ENCODE data around the gene ULK2. TPM values are rescaled to one million over a fixed set of nuclear protein-coding genes. Genes with fewer than 3 reads are reported as not detected.

Gene ULK2
- total RNA-seq, 1 donor from 2014 or later = 13.6 TPM

DNA sequence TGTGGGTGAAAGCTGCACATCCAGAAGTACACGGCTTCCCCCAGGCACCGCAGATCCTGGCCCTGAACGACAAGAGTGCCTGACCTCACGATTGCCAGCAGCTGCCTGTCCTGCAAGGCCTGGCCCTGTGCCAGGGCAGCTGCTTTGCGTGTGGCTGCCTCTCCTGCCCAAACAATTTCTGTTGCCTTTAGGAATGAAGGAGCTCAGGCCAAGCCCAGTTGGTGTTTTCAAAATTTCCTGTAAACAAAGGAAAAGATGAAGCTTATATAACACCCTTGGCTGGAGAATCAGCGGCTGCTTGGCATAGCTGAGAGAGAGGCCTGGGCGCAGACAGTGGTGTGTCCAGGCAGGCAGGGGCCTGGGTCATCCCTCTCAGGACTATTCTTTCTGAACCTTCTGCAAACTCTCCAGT lies 139.6 kb downstream of the ULK2 start:
- intact Hi-C loops (cut with micrococcal nuclease) = no loop called here

DNA sequence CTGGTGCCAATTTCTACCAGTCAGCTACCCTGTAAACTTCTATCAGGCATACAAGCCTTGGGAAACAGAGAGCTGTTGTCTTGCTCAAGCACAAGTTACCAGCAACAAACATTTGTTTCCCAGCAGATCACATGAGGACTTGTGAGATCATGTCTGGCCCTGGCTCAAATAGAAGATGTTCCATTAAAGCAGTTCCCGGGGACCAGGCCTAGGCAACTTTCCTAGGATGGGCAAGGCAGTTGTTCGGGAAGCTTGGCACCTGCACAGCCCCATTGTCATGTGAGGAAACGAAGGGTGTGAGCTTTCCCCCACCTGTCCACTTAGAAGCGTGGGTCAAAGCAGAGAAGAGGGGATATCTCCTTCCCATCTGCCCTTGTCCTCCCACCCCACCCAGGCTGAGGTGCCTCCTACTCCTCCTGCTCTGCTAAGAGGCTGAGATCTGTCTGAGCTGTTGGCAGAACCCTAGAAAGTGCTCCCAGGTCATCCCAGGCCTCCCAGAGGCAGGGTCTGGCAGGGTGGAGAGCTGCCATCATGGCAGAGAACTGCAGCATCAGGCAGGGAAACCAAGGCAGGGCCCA lies 140.1 kb downstream of the ULK2 start:
- intact Hi-C loops (cut with micrococcal nuclease) = no loop called here

DNA sequence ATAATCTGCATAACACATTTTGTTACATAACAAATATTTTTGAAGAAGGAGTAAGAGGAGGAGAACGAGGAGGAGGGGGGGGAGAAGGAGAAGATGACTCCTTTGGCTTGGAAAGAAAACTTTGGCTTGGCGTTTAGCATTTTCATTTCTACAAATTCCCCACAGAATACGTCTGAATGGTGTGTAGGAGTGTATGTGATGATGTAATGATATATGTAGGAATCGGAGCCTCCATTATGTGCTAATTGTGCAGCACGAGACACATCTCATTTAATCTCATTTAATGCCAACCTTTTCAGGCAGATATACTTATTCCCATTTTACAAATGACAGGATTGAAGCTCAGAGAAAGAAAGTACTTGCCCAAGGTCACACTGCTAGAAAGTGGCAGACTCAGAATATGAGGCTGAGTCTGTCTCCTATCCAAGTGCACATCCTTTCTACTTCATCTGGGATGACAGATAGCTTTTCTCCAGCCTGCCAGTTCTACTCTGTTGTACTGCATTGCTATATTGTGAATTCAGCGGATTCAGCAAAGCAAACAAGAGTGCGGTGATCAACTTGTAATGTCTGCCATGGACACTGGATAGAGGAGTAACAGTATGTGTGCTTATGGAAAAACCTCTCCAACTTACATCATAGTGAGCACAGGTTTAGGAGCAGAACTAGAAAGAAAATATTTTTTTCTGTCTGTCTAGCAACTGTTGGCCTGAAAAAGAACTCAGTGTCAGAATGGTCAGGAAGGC lies 140.9 kb downstream of the ULK2 start:
- intact Hi-C loops (cut with micrococcal nuclease) = no loop called here

DNA sequence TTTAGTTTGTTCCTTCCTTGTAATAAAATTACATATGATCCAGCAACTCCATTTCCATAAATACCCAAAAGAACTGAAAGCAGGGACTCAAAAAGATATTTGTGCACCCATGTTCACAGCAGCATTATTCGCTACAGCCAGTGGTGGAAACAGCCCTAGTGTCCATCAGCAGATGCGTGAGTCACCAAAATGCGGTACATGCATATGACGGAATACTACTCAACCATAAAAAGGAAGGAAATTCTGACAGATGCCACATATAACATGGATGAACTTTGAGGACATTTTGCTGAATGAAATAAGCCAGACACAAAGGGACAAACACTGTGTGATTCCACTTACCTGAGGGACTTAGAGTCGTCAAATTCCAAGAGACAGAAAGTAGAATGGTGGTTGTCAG lies 142.2 kb downstream of the ULK2 start:
- intact Hi-C loops (cut with micrococcal nuclease) = no loop called here

DNA sequence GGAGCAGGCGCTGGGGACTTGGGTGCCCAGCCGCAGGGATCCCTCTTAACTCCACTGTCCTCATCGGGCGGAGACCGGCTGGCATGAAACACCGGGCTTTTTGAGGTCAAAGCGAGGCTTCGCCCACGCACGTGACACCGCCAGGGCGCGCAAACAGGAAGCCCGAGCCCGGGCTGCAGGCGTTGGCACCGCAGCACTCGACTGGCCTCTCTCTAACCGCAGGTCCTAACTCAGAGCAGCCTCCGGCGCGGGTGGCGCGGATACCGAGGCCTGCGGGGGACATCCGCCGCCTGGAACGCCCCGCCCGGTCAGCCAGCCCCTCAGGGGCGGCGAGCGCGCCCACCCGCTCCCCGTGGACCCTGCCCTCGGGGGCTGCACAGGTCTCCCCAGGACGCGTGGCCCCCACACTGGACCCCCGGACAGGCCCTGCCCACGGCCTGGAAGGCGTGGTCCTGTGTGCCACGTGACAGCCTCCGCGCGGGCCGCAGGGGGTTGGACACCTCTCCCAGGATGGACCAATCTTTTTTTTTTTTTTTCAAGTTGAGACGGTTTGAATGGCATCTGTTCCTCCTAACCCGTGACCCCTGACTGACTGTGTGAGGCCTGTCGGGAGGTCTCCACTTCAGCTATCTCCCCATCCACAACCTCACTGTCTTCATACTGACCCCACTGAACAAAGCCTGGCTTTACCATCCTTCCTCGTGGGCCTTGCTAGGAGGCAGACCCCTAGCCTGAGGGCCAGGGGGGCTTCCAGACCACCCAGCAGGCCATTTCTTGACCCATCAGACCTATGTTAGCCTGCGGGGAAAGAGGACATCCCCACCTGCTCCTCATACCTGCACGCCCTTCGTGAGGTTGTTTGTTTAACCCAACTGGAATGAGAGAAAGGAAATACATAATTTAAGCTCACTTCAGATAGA lies 143.0 kb downstream of the ULK2 start:
- intact Hi-C loops (cut with micrococcal nuclease) = no loop called here

DNA sequence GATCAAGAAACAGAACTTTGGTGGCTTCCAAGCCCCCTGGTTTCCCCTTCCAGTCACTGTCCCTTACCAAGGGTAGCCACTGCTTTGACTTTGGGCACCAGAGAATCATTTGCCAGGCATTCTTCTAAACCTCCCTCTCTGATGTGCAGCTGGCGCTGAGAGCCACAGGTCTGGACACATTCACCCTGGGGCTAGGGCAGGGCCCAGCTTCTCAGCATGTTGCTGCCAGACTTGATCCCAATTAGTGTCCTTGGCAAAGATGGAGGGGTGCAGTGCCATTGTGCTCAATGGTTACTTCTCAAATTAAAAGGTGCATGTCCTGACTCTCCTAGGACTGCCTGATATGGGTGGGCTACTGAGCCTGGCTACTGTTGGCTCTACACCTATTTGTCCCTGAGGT lies 143.8 kb downstream of the ULK2 start:
- intact Hi-C loops (cut with micrococcal nuclease) = no loop called here

Other genes with a start within 250 kb of the ULK2 start
- 30.9 and 32.7 TPM in 2 replicates for gene ALDH3A2, start 219.2 kb downstream of the ULK2 start, total RNA-seq
- gene SLC47A2, start 151.4 kb downstream of the ULK2 start, total RNA-seq = not detected in 2 replicates
- gene ALDH3A1, start 119.6 kb downstream of the ULK2 start, total RNA-seq = not detected in 2 replicates
- gene AKAP10, start 109.9 kb upstream of the ULK2 start, total RNA-seq = 42.6 and 43.8 TPM in 2 replicates
- 9.8 and 10.8 TPM in 2 replicates for gene SPECC1, start 141.4 kb upstream of the ULK2 start, total RNA-seq

Measured in T-helper 1 cell treated with Interleukin-12 subunit alpha and Interleukin-12 subunit beta and Interleukin-4 antibody, amounts not matched to agents 30 ng/mL and 1 ng/mL, for 36 hours (primary cell).